Retina (tissue), 1 donor: ENCODE measurements around the gene ZNF106.

Experiments
- DNase-seq: peaks from one replicate; pipeline ENCODE4 v3.0.0-alpha.2; 2016

The ZNF106 gene

DNA sequence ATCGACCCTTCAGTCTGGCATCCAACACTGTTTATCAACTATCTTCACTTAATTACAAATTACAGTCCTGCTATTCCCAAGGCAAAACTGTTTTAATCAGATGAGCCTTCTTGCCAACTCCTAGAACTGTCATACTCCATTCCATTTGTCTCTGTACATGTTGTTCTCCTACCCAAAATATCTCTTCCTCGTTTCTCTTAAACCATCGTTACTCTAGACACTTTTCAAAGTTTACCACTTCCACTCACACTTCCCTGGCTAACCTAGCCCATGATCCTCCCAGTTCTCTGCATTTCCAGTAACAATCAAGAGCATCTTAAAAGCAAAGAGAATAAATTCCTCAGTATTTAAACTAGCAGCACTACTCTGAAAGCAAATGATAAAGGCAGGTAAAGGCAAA, 19.9 kb downstream of the ZNF106 start:
- no peak for DNase-seq

DNA sequence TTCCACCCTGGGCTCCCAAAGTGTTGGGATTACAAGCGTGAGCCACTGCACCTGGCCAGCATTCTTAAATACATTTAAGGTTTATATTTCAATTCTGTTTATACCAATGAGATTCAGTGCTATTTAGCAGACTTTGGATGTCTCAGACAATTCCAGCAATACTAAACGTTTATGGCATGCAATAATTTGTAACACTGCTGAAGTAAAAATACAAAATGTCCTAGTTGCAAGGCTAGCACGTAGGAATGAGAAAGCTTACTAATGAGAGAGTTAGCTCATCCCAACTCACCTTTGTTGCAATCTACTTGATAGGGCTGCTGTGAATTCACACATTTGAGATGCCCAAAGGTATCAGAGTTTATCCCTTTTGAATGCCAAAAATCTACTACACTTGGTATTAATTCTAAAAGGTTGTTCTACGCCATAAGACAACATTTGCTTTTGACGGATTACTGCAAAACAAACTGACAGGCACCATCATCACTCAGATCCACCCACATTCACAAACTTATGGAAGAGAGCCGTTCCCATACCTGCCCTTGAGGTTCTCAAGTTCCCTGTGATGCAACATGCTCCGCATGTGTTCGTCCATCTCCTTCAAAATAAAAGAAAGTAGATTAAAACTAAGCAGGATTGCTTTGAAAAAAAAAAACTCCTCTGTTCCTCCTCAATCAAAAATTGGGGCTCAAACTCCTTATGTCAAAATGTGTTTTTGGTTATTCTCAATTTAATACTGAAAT, 25.3 kb downstream of the ZNF106 start:
- DNase-seq: no peak

DNA sequence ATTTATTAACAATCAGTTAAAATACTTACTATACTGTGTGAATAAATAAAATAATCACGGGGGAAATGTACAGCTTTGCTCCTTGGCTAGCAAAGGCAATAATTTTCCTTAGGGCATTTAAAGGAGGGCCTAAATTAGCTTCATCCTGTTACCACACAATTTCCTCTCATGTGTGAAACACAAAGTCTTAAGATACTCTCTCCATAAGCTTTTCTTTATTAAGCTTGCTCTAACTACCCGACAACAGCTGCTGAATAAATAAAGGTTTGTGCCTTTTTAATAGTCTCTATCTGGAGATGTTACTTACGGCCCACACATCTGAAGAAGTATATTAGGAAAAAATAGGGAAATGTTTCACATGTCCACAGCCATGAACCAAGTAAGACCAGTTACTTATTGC, 29.7 kb downstream of the ZNF106 start:
- DNase-seq: no peak

DNA sequence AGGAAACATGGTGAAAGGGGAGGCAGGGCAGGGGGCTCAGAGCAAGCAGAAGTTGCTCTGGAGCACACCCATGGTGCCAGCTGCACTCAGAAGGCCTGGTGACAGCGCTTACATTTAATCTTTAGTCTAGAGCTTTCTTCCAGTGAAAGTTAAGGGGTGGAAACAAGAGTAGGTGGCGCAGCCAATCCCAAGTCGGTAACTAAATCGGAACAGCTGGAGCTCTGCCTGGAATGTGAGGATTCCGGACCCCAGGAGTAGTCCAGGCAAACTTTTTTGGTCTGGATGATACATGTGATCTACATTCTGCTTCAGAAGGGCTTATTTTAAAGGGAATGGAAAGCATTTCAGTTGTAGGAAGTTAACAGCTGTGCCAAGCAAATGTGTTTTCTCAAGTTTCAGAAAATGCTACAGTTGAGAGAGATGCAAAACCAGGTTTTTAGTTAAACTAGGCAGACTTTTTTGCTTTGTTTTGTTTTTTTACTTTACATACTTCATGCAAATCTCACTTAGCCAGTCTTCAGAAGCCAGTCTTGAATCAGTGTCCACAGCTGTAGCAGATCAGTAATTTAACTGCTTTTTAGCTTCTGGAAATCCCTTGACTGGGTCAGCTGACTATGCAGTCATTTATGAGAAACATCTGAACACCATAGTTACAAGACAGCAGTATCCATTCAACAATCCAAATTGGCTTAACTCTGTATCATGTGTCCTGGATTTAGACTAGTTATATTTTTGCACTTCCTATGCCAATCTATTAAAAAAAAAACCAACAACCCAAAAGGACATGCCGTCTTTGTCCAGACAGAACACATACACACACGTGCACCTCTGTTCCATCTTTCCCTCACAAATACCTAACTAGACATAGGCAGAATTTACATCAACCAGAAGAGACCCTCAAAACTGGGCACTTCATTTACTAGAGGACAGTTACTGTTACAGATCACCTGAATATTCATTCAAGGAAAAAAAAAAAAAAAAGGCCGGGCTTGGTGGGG, 33.2 kb downstream of the ZNF106 start:
- DNase-seq: peak; percentile 50

DNA sequence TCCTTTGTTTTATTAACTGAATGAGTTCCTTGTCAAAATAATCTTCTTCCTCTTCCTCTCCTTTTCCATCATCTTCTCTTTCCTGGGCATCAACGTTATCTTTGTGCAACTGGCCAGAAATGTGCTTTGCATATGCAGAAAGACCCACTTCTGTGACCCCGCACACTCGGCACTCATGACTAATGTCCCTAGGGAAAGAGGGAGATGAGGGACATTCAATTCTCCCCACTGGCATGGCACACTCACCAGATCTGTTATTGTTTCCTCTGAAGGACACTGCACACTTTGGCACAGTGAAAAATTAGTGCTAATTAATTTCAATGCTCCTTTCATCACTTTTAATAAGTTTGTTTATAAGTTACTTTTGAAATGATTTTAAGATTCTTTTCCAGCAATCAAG, 34.0 kb downstream of the ZNF106 start:
- DNase-seq: no peak

DNA sequence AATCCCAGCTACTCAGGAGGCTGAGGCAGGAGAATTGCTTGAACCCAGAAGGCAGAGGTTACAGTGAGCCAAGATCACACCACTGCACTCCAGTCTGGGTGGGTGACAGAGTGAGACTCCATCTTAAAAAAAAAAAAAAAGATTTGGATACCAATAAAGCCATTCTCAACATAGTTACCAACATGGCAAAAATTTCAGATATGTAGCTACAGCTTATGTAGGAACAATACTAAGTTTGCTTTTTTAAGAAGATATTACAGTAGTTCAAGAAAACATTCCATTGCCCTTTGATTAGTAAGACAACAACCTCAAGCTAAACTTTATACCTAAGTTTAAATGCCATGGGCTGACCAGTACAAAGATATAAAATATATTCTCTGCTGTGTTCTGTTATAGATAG, 34.4 kb downstream of the ZNF106 start:
- DNase-seq: no peak

DNA sequence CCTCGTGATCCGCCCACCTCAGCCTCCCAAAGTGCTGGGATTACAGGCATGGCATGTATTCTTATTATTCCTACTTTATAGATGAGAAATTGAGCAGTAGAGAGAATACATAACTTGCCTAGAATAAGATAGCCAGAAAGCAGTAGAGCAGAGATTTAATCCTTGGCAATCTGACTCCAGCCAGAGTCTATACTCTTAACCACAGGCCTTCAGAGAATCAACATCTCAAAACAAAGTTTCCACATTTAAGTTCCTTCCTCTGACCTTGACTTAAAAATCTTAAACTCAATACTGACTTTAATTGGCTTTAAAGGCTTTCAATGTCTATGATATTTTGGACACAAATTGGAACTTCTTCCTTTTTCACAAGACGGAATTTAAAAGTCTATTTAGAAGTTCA, 37.1 kb downstream of the ZNF106 start:
- no peak for DNase-seq

DNA sequence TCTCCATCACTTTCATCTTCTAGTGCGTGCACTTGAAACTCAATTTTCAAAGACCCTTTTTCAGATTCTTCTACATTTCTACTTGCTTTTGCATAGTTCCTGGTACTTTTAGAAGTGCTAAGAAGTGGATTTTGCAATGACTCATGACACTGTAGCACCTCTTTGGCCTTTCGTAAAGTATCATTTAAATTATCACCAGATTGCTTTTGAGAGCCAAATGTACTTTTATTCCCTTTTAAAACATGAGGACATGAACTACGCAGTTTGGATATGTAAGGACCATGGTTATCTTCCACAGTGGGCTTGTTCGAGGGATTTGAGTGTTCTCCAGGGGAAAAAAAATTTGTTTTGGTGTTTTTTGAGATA, 40.5 kb downstream of the ZNF106 start:
- no peak for DNase-seq

DNA sequence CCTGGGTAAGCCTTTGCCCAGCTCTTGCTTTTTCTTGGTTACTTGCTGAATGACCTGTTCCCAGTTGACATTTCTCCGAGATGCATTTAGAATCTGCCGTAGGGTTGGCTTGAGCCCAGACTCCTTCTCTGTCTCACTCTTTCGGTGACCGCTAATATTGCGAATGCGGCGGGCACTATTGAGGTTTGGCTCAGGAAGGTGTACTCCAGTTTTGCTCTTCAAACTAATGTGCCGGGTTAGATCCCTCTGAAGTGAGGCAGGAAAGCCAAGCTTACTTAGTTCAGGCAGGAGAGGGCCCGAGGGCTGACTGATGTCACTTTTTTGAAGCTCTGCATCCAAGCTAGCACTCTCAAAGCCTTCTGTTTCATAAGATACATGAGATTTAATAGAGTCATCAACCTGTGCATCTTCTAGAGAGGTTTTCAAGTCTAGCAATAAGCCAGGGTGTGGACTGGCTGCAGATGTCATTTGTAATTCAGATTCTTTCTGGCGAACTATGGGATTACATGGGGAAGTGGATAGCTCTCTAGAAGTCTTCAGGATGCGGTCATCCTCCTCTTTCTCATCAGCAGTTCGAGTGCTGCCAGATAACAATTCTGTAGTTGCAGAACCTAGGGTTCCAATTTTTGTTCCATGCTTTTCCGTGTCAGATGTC, 41.0 kb downstream of the ZNF106 start:
- DNase-seq: no peak

DNA sequence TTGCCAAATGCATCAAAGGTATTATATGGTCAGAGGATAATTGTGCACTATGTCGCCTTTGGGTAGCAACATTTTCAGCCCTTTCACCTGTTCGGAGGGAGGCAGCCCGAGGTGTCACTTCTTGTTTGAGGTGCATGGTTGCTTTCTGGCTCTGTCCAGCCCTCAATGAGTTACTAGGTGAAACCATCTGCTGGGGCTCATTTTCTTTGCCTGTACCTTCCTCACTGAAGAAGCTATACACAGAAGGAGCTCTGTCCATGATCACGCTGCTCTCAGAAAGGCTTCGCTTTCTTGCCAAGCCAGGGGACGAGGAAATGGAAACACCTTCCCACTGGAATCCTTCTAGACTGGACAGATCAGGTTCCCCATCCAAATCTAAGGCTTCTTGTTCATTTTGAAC, 42.7 kb downstream of the ZNF106 start:
- no peak for DNase-seq

DNA sequence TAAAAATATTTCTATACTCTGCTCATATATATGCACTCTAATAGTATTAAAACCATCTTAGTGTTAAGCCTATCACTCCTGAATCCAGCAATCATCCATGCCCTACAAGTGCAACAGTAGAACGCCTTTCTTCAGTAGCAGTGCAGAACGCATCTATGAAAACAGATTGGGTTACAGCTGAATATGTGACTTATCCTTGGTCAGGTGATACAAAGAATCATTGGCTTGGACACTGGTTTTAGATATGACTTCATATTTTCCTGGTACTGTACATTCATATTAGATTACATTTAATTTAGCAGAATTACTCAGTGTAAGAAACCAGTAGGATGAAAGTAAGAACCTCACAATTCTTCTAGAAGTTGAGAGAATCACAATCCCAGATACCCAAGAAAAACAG, 43.3 kb downstream of the ZNF106 start:
- no peak for DNase-seq

DNA sequence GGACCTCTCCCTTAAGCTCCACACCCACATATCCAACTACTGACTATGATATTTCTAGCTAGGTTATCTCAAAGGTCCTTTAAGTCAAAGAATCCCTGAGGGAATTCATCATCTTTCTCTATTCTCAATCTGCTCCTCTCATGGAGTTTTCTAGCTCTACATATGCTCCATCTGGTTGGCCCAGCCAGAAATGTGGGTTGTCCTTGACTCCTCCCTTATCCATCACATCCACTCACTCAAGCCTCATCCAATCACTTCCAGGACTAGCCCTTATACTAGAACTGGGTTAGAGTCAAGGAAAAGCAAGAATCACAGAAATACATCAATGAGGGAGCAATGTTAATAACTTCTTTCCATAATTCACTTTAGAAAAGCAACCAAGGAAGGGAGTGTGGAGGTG, 45.4 kb downstream of the ZNF106 start:
- no peak for DNase-seq

DNA sequence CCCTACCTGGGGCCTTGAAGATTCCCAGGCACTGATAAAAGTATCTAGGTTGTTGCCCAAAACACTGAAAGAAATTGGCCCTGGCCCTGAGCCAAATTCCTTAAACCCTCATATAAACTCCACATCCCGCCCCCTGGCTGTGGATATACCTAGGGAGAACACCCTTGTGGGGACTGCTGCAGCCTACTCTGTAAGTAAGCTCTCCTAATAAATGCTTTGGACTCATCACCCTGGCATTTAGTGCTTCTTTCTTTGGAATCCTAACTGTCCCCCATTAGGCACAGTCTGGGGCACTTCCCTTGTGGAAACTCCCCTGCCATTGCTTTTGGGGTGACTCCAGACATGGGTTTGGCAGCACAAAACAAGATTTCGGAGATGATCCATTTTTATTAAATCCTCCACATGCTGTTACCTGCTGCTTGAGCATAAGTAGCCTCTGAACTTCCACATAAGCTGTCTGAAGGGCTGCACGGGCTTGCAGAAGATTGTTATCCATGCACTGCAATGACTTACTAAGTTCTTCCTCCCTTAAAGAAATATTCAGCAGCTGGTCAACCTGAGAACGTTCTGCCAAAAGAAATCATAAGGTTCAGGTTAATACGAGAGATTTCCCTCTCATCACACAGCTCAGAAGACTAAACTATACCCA, 46.4 kb downstream of the ZNF106 start:
- no peak for DNase-seq

DNA sequence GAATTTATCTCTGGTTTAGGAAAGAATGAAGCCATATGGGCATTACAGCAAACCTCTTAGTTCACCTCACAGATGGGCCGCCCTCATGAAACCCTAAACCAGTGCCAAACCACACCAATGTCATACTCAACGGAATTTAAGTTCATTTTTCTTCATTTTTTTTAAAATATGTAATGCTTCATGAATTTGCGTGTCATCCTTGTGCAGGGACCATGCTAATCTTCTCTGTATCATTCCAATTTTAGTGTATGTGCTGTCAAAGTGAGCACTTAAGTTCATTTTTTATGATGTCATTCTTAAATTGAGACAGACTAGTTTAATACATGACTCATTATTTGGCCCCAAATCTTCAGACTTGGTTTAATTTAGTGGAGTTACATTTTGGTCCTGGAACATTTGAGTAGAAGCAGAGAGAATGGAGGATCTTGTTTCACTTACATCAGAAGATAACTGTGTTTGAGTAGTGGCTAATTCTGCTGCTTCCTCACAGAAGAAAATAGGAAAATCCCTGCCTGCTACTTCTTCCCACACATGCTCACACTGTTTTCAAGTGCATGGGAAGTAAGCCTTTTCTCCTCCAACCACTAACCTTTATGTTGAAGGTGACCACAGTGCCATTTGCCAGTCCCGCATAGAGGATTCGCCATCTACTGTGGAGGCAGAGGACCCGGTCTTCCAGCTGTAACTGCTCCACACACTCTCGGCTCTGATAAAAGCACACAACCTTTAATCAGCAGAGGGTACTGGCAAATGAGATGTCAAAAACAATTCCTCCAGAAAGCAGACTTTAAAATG, 63.3 kb downstream of the ZNF106 start:
- DNase-seq: no peak

DNA sequence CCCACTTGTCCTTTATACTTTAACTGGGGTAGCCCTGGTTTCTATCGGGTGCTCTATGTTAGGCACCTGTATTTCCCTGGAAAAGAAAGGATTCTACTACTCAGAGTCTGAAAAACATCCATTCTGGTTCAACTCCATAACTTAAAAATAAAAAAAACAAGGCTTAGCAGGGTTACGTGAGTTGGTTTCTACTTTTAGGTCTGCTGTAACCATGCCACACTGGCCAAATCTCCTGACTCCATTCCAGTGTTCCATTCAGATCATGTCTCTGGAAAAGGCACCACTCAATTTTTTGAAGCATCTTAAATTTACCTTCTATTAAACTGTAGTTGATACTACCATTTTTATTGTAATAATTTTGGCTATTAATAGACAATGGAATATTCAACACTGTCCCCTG, 69.6 kb downstream of the ZNF106 start:
- no peak for DNase-seq

DNA sequence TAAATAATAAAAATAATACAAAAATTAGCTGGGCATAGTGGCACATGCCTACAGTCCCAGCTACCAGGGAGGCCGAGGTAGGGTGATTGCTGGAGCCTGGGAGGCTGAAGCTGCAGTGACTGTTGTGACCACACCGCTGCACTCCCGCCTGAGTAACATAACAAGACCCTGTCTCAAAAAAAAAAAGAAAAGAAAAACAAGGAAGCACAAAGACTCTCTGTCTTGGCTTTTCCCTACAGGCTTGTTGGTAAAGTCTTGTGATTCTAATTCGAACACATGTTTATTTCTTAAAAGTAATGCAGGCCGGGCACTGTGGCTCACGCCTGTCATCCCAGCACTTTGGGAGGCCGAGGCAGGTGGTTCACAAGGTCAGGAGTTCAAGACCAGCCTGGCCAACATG, 71.6 kb downstream of the ZNF106 start:
- DNase-seq: no peak

DNA sequence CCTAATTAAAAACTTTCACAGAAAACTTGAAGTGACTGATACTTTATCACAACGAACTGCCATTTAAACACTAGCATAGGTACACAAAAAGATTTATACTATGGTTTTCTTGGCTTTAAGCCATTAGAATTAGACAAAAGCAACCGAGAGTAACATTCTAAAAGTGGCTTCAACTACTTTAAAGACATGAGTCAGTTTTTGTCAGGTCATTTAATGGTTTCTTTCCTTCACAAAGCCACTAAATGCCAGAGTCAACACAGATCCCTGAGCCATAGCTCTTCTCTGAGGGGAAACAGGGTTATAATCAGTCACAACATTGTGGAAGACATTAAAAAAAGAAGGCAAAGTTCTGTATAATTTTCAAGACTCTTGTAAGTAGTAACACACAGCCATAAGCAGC, 77.0 kb downstream of the ZNF106 start:
- DNase-seq: no peak

DNA sequence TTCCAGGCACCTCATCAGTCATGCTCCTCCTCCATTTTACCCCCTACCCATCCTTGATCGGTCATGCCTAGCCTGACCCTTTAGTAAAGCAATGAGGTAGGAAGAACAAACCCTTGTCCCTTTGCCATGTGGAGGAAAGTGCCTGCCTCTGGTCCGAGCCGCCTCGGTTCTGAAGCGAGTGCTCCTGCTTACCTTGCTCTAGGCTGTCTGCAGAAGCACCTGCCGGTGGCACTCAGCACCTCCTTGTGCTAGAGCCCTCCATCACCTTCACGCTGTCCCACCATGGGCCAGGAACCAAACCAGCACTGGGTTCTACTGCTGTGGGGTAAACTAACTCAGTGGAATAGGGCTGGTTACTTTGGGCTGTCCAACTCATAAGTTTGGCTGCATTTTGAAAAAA, 79.1 kb downstream of the ZNF106 start:
- DNase-seq: no peak

DNA sequence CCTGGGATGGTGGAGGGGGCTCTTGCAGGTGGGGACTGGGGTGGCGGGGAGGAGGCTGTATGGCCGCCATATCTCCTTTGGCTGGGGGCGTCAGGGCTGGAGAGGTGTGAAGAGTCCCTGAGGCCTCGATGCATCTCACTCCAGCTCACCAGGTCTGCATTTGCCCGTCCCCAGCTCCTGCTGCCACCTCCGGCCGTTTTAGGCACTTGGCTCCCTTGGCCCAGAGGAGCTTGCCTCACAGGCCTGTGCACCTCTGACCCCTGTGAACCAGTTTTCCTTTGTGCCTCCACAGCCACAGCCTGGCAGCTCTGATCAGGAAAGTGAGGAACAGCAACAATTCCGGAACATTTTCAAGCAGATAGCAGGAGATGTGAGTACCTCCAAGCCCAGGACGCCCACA, 81.9 kb downstream of the ZNF106 start:
- DNase-seq: no peak

DNA sequence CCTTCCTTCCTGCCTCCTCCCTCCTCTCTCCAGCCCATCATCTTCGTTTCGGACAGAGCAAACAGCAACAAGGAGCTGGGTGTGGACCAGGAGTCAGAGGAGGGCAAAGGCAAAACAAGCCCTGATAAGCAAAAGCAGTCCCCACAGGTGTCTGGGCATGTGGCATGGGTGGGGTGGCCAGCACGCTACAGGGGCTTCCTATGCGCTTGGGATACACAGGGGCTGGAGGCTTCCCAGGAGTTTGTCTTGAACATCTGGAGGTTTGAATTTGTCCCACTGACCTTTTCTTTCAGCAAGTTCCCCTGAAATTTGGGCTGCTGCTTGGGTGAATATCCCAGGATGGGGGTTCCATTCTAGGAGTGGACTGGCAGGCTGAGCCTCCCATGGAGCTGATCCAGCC, 82.8 kb downstream of the ZNF106 start:
- DNase-seq: no peak

DNA sequence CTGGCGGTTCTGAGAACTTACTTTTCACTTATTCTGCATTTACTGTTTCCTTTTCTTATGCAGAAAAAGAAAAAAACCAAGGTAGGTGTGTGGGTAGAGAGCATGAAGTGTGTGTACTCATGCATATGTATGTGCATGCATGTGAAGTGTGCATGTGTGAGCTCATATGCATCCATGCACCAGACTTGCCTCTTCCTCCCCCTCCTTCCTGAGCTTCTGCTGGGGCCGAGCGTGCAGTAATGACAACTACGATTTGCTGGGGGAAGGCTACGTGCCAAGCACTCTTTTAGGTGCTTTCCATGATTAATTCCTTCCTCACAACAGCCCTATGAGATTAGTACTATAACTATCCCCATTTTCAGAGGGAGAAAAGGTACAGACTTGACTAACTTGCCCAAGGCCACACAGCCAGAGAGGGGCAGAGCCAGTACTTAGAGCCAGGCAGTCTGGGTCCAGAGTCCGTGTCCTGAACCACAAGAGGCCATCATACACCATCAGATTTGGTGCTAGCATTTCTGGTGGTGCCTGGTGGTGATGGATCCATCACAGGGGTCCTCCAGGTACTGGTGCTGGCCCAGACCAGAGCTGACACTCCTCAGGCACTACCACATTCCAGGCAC, 85.0 kb downstream of the ZNF106 start:
- DNase-seq: no peak
